SK-N-SH (cell line): ENCODE results near the gene IFIT1B. TPM values are rescaled to one million over a fixed set of nuclear protein-coding genes. Genes with fewer than 3 reads are reported as not detected.

Experiments used
- CTCF ChIA-PET: fragments of 300-600, 350-600 bp; formaldehyde crosslinking; extraction: SDS; loops from one replicate; lab custom pipeline; 2021; lab: Yijun Ruan, JAX
- POLR2A ChIA-PET: fragments of 350-600 bp; sonication (Branson Sonifier 250); formaldehyde crosslinking; extraction: SDS; loops from one replicate; lab custom pipeline; 2020; ENCODE audit warnings: antibody characterized with exemption, inconsistent platforms; lab: Yijun Ruan, JAX
- DNase-seq: peaks from one replicate; pipeline ENCODE4 v3.0.0; 2012
- H2AFZ ChIP-seq: fragments of 200-600 bp; sonication (generic); 2 replicates; pipeline ENCODE4 v1.8.1; 2016; ENCODE audit warnings: antibody characterized with exemption, mild to moderate bottlenecking, low read depth
- H3F3A ChIP-seq: fragments of 200-600 bp; sonication (generic); replicated peaks from 2 replicates; pipeline ENCODE3; 2016; ENCODE audit warnings: antibody characterized with exemption, mild to moderate bottlenecking; ENCODE audit not compliant: insufficient read depth
- H3K27ac ChIP-seq, 2 experiments: fragments of 200-500 bp in 1 of 2; fragments of 200-600 bp in 1 of 2; sonication (Bioruptor generic) in 1 of 2; sonication (generic), shearing (Covaris generic) in 1 of 2; 2 replicates each; pipeline versions ENCODE4 v1.5.1 to v1.6.1; 2014 to 2016; ENCODE audit warnings: low read depth in 2 of 2, inconsistent platforms in 1 of 2, low read length in 1 of 2, mild to moderate bottlenecking in 1 of 2, mixed read lengths in 1 of 2
- H3K27me3 ChIP-seq: fragments of 200-600 bp; sonication (generic), shearing (Covaris generic); 2 replicates; pipeline ENCODE4 v1.6.1; 2016; ENCODE audit warnings: mixed run types; ENCODE audit not compliant: insufficient read depth
- H3K36me3 ChIP-seq, 2 experiments: fragments of 200-500 bp in 1 of 2; fragments of 200-600 bp in 1 of 2; sonication (Bioruptor generic) in 1 of 2; sonication (generic) in 1 of 2; replicated peaks in 1 of 2; 2 replicates each; pipeline versions ENCODE3 to v1.5.1; 2014 to 2016; ENCODE audit warnings: low read length in 1 of 2, mild to moderate bottlenecking in 1 of 2; ENCODE audit not compliant: insufficient read depth in 2 of 2, control insufficient read depth in 1 of 2
- H3K4me1 ChIP-seq, 2 experiments: fragments of 200-500 bp in 1 of 2; fragments of 200-600 bp in 1 of 2; sonication (Bioruptor generic) in 1 of 2; sonication (generic), shearing (Covaris generic) in 1 of 2; 2 replicates each; pipeline versions ENCODE4 v1.5.1 to v1.6.1; 2014 to 2016; ENCODE audit warnings: low read depth in 1 of 2, low read length in 1 of 2, mixed run types in 1 of 2; ENCODE audit not compliant: insufficient read depth in 2 of 2, control insufficient read depth in 1 of 2
- H3K4me2 ChIP-seq: fragments of 200-600 bp; sonication (generic), shearing (Covaris generic); 2 replicates; pipeline ENCODE4 v1.6.1; 2017; ENCODE audit warnings: mixed run types
- H3K4me3 ChIP-seq, 2 experiments: fragments of 200-500 bp in 1 of 2; fragments of 200-600 bp in 1 of 2; sonication (Bioruptor generic) in 1 of 2; sonication (generic), shearing (Covaris generic) in 1 of 2; 2 replicates each; pipeline versions ENCODE4 v1.5.1 to v1.8.1; 2014 to 2016; ENCODE audit warnings: low read depth in 2 of 2, inconsistent platforms in 1 of 2, low read length in 1 of 2, mild to moderate bottlenecking in 1 of 2, mixed read lengths in 1 of 2, moderate library complexity in 1 of 2
- H3K79me2 ChIP-seq: fragments of 200-600 bp; sonication (generic); 2 replicates; pipeline ENCODE4 v1.8.1; 2017; ENCODE audit warnings: mild to moderate bottlenecking; ENCODE audit not compliant: insufficient read depth
- H3K9ac ChIP-seq: fragments of 200-600 bp; sonication (generic); 2 replicates; pipeline ENCODE4 v1.6.1; 2017; ENCODE audit warnings: mixed run types
- H3K9me2 ChIP-seq: fragments of 200-600 bp; sonication (generic); 2 replicates; pipeline ENCODE4 v1.6.1; 2017; ENCODE audit warnings: mixed run types
- H3K9me3 ChIP-seq: fragments of 200-600 bp; sonication (generic); 2 replicates; pipeline ENCODE4 v1.6.1; 2017; ENCODE audit warnings: mixed run types, mild to moderate bottlenecking, moderate library complexity
- H4K20me1 ChIP-seq: fragments of 200-600 bp; sonication (generic); 2 replicates; pipeline ENCODE4 v1.6.1; 2017; ENCODE audit warnings: mild to moderate bottlenecking, mixed run types; ENCODE audit not compliant: insufficient read depth
- EP300 ChIP-seq, 2 experiments: IDR thresholded peaks; 2 replicates each; pipeline versions ENCODE4 v1.4.0 to v1.6.1; 2012; ENCODE audit warnings: borderline replicate concordance in 1 of 2, low read depth in 1 of 2, low read length in 1 of 2
- EZH2phosphoT487 ChIP-seq: fragments of 200-600 bp; sonication (generic); IDR thresholded peaks from 2 replicates; pipeline ENCODE4 v1.6.1; 2017; ENCODE audit warnings: low read depth, mixed run types, mild to moderate bottlenecking, antibody characterized with exemption, moderate library complexity, borderline replicate concordance
- FOSL2 ChIP-seq: IDR thresholded peaks from 2 replicates; pipeline ENCODE4 v1.4.0; 2012; ENCODE audit warnings: low read depth, mild to moderate bottlenecking, moderate library complexity, borderline replicate concordance
- GABPA ChIP-seq: IDR thresholded peaks from 2 replicates; pipeline ENCODE4 v1.4.0; 2012; ENCODE audit warnings: low read depth, mild to moderate bottlenecking
- GATA2 ChIP-seq: sonication (generic); formaldehyde crosslinking; IDR thresholded peaks from 2 replicates; pipeline ENCODE4 v1.5.0; 2020; ENCODE audit warnings: mild to moderate bottlenecking, missing genetic modification reagents
- JUND ChIP-seq: IDR thresholded peaks from 2 replicates; pipeline ENCODE4 v1.4.0; 2012
- MEF2A ChIP-seq: IDR thresholded peaks from 2 replicates; pipeline ENCODE4 v1.4.0; 2012; ENCODE audit warnings: low read depth, borderline replicate concordance
- MXI1 ChIP-seq: IDR thresholded peaks from 2 replicates; pipeline ENCODE4 v1.6.1; 2012; ENCODE audit warnings: mild to moderate bottlenecking, low read depth, low read length, improper control_type of control experiment
- NFIC ChIP-seq: IDR thresholded peaks from 2 replicates; pipeline ENCODE4 v1.4.0; 2012; ENCODE audit warnings: borderline replicate concordance
- PBX3 ChIP-seq: IDR thresholded peaks from 2 replicates; pipeline ENCODE4; 2012
- RCOR1 ChIP-seq: fragments of 150-350 bp; IDR thresholded peaks from 2 replicates; pipeline ENCODE4 v1.6.1; 2017; ENCODE audit warnings: antibody characterized with exemption, low read length
- SIN3A ChIP-seq: IDR thresholded peaks from 2 replicates; pipeline ENCODE4 v1.6.1; 2012; ENCODE audit warnings: low read depth, mild to moderate bottlenecking, low read length, moderate library complexity, borderline replicate concordance
- SMC3 ChIP-seq: IDR thresholded peaks from 2 replicates; pipeline ENCODE4 v1.6.1; 2012; ENCODE audit warnings: low read depth, low read length, improper control_type of control experiment
- TAF1 ChIP-seq: IDR thresholded peaks from 2 replicates; pipeline ENCODE4 v1.6.1; 2012; ENCODE audit warnings: low read depth, mild to moderate bottlenecking, low read length, moderate library complexity, borderline replicate concordance
- TCF12 ChIP-seq: IDR thresholded peaks from 2 replicates; pipeline ENCODE4 v1.4.0; 2012
- USF1 ChIP-seq: IDR thresholded peaks from 2 replicates; pipeline ENCODE4 v1.4.0; 2012; ENCODE audit warnings: low read depth, borderline replicate concordance
- USF2 ChIP-seq: fragments of 150-350 bp; IDR thresholded peaks from 2 replicates; pipeline ENCODE4 v1.6.1; 2017; ENCODE audit warnings: antibody characterized with exemption, low read length, low read depth, borderline replicate concordance
- YY1 ChIP-seq: IDR thresholded peaks from 2 replicates; pipeline ENCODE4 v1.4.0; 2012; ENCODE audit warnings: low read depth, mild to moderate bottlenecking
- WGBS: methylation state at CpG from one replicate; pipeline ENCODE4 v1.1.6; 2017; ENCODE audit warnings: low lambda C conversion rate; 5-methylcytosine and 5-hydroxymethylcytosine counted together
- polyA plus RNA-seq, 3 experiments: library from polyadenylated mRNA; depleted of rRNA; stranded (reverse); fragments of >200 nt; gene quantifications; 2 replicates each; pipeline ENCODE4 v1.2.3, GENCODE V29; 2012

Gene IFIT1B
- polyA plus RNA-seq, 1 of the 3 experiments (the other 2 are of a cell fraction): 0.03 TPM

GRCh38 chr10:89373916-89374711, 3.7 kb upstream of the IFIT1B start:
- Histone ChIP-seq H3K27me3 (no peaks in the 10 kb centered on the region), H3K4me2 (peak overlapping the region; percentile 36), H3K36me3 (no peaks in the 10 kb centered on the region), H3F3A (peaks cover 4% of the 10 kb centered on the region), H3K4me3 (no peak overlapping the region), H3K27ac (peak overlapping the region; percentile 57 to 92), H3K9ac (no peak overlapping the region), H4K20me1 (no peaks in the 10 kb centered on the region), H3K4me1 (peaks cover 12 to 22% of the 10 kb centered on the region in 2 experiments), H2AFZ (peak overlapping the region; percentile 23; the same call in 1 of the 2 replicates), H3K9me3 (no peaks in the 10 kb centered on the region), H3K79me2 (no peaks in the 10 kb centered on the region), H3K9me2 (no peaks in the 10 kb centered on the region)
- 73% methylated on average over 3 of the region's 3 CpGs for WGBS
- DNase-seq: peak; percentile 41
- ChIA-PET CTCF (interaction anchor here (0.7 to 3.3 kb wide), 2 partner anchors 9 to 15 kb away, joined by 3 to 15 read pairs; no protein-coding TSS in a partner anchor), POLR2A (interaction anchor here (0.9 kb wide), 1 partner anchor 90 kb away, joined by 3 read pairs; no protein-coding TSS in a partner anchor)
- TF ChIP-seq GABPA (no peak), USF1 (peak; percentile 22; the same call in 1 of the 2 replicates), NFIC (peak; percentile 68), PBX3 (0 out of 2 replicates have a peak, but pooled peaks have one; percentile 11), SMC3 (0 out of 2 replicates have a peak, but pooled peaks have one; percentile 6), JUND (no peak), TAF1 (no peak), USF2 (no peak), SIN3A (no peak), YY1 (no peak), GATA2 (CRISPR knock-in tag) (no peak), EZH2phosphoT487 (no peak), RCOR1 (no peak), FOSL2 (no peak), MEF2A (no peak), MXI1 (peak; percentile 43; the same call in 1 of the 2 replicates), EP300 (IDR thresholded peaks at IDR 0.05; ENCODE audit: borderline replicate concordance in 1 of 2, low read depth in 1 of 2, low read length in 1 of 2) (no peak), TCF12 (0 out of 2 replicates have a peak, but pooled peaks have one; percentile 26)
